GM23338 (cell line): ENCODE data around the gene PTGIR. TPM values are rescaled to one million over a fixed set of nuclear protein-coding genes. Genes with fewer than 3 reads are reported as not detected.
A peak's percentile ranks its signal among the peaks of the same experiment; 100 is the strongest.

ENCODE experiments used
- ATAC-seq: fragments of 200-7000 bp; cut with Tn5 transposase; 3 replicates; pipeline ENCODE4 v1.9.1; 2020
- DNase-seq: peaks from one replicate; pipeline ENCODE4 v3.0.0-alpha.2; 2015; ENCODE audit warnings: low spot score
- H2AFZ ChIP-seq: fragments of 200-600 bp; sonication (generic); 2 replicates; pipeline ENCODE4 v1.8.0; 2016; ENCODE audit warnings: antibody characterized with exemption, mild to moderate bottlenecking, moderate library complexity
- H3F3A ChIP-seq: fragments of 200-600 bp; sonication (generic); replicated peaks from 2 replicates; pipeline ENCODE4 v1.8.0; 2017; ENCODE audit warnings: antibody characterized with exemption, mixed run types, low read depth
- H3K27ac ChIP-seq: fragments of 200-600 bp; sonication (generic); 2 replicates; pipeline ENCODE4 v1.6.1; 2016; ENCODE audit warnings: low read depth
- H3K27me3 ChIP-seq: fragments of 200-600 bp; sonication (generic); 2 replicates; pipeline ENCODE4 v1.8.0; 2016; ENCODE audit warnings: mild to moderate bottlenecking, mixed run types, moderate library complexity; ENCODE audit not compliant: insufficient read depth
- H3K36me3 ChIP-seq: fragments of 200-600 bp; sonication (generic); 2 replicates; pipeline ENCODE4 v1.8.0; 2016; ENCODE audit warnings: mild to moderate bottlenecking; ENCODE audit not compliant: insufficient read depth
- H3K4me1 ChIP-seq: fragments of 200-600 bp; sonication (generic); 2 replicates; pipeline ENCODE4 v1.8.0; 2016; ENCODE audit warnings: mild to moderate bottlenecking, moderate library complexity; ENCODE audit not compliant: insufficient read depth
- H3K4me2 ChIP-seq: fragments of 200-600 bp; sonication (generic); 2 replicates; pipeline ENCODE4 v1.7.1; 2017; ENCODE audit warnings: mixed run types
- H3K4me3 ChIP-seq: fragments of 200-600 bp; sonication (generic); 2 replicates; pipeline ENCODE4 v1.6.1; 2016; ENCODE audit warnings: mixed run types
- H3K79me2 ChIP-seq: fragments of 200-600 bp; sonication (generic); replicated peaks from 2 replicates; pipeline ENCODE4 v1.8.0; 2017; ENCODE audit warnings: mild to moderate bottlenecking; ENCODE audit not compliant: insufficient read depth
- H3K9me2 ChIP-seq: fragments of 200-600 bp; sonication (generic); 2 replicates; pipeline ENCODE4 v1.8.0; 2017; ENCODE audit not compliant: insufficient read depth
- H4K20me1 ChIP-seq: fragments of 200-600 bp; sonication (generic); replicated peaks from 2 replicates; pipeline ENCODE4 v1.8.0; 2017; ENCODE audit warnings: mild to moderate bottlenecking; ENCODE audit not compliant: insufficient read depth
- H3K27ac Mint-ChIP-seq: 2 replicates; pipeline ENCODE4 v1.8.0; 2020; ENCODE audit warnings: inconsistent platforms, mild to moderate bottlenecking, moderate library complexity, mixed read lengths
- H3K27me3 Mint-ChIP-seq: 3 replicates; pipeline ENCODE4 v1.8.0; 2022; ENCODE audit warnings: low read depth, mild to moderate bottlenecking, moderate library complexity, mixed read lengths, inconsistent platforms; ENCODE audit not compliant: insufficient read depth, poor library complexity
- H3K36me3 Mint-ChIP-seq: 3 replicates; pipeline ENCODE4 v1.8.0; 2021; ENCODE audit warnings: low read depth, mild to moderate bottlenecking, inconsistent platforms, moderate library complexity, mixed read lengths
- H3K4me1 Mint-ChIP-seq: 3 replicates; pipeline ENCODE4 v1.8.0; 2020; ENCODE audit warnings: mild to moderate bottlenecking, inconsistent platforms, mixed read lengths
- H3K4me3 Mint-ChIP-seq: 3 replicates; pipeline ENCODE4 v1.8.0; 2021; ENCODE audit warnings: moderate library complexity, mild to moderate bottlenecking, inconsistent platforms, mixed read lengths
- H3K9me3 Mint-ChIP-seq: 3 replicates; pipeline ENCODE4 v1.8.0; 2020; ENCODE audit warnings: moderate library complexity, mild to moderate bottlenecking, inconsistent platforms, mixed read lengths
- CTCF ChIP-seq, 2 experiments: fragments of 200-600 bp in 1 of 2; sonication (generic) in 1 of 2; conservative IDR thresholded peaks; 2 replicates each; pipeline versions ENCODE4 v1.5.1 to v1.6.1; 2016 to 2017; ENCODE audit warnings: antibody characterized with exemption in 2 of 2, low read depth in 2 of 2, mild to moderate bottlenecking in 2 of 2, moderate library complexity in 1 of 2
- EZH2phosphoT487 ChIP-seq: fragments of 200-600 bp; sonication (generic); IDR thresholded peaks from one replicate; pipeline ENCODE4 v1.8.1; 2018; ENCODE audit warnings: antibody characterized with exemption; ENCODE audit not compliant: unreplicated experiment
- JUNB ChIP-seq: IDR thresholded peaks from one replicate; pipeline ENCODE4 v1.6.1; 2016; ENCODE audit warnings: antibody characterized with exemption; ENCODE audit not compliant: unreplicated experiment
- NANOG ChIP-seq: IDR thresholded peaks from 2 replicates; pipeline ENCODE4 v1.6.1; 2016; ENCODE audit warnings: antibody characterized with exemption, borderline replicate concordance
- STAT1 ChIP-seq: IDR thresholded peaks from one replicate; pipeline ENCODE4 v1.6.1; 2016; ENCODE audit warnings: antibody characterized with exemption; ENCODE audit not compliant: unreplicated experiment
- ZNF114 ChIP-seq: fragments of 250-450 bp; sonication (Bioruptor Pico); IDR thresholded peaks from 2 replicates; pipeline ENCODE4 v1.5.0; 2020; ENCODE audit warnings: mild to moderate bottlenecking, moderate library complexity
- ZNF331 ChIP-seq: fragments of 250-450 bp; sonication (Bioruptor Pico); IDR thresholded peaks from 2 replicates; pipeline ENCODE4 v1.5.0; 2020; ENCODE audit warnings: low read depth, mild to moderate bottlenecking, moderate library complexity
- ZNF462 ChIP-seq: fragments of 250-450 bp; sonication (Bioruptor Pico); IDR thresholded peaks from 2 replicates; pipeline ENCODE4 v1.5.0; 2020; ENCODE audit warnings: mild to moderate bottlenecking, moderate library complexity
- polyA plus RNA-seq: library from polyadenylated mRNA; unstranded; fragments of >200 nt; fragmentation: Nextera tagmentation; extraction: Ambion mirVana; gene quantifications from 2 replicates; pipeline ENCODE4 v1.2.1, GENCODE V29; 2016
- total RNA-seq: library from RNA; depleted of rRNA; stranded (reverse); fragments of >200 nt; shearing (Covaris generic); gene quantifications from 2 replicates; pipeline ENCODE4 v1.2.3, GENCODE V29; 2014

PTGIR gene
- total and polyA plus RNA-seq, 2 experiments from 2014 or later = not detected

GRCh38 chr19:46604781-46605355 lies 20.0 kb downstream of the PTGIR start:
- TF ChIP-seq CTCF (conservative IDR thresholded peaks at IDR 0.05; ENCODE audit: low read depth in 2 of 2) (peak in 1 of 2 experiments; percentile 27; a peak in 2 of 4 replicates), NANOG (no peak)
- DNase-seq (no peak), ATAC-seq (no peak)
- Histone ChIP-seq H3K9me2 (no peaks in the 10 kb centered on the region), H3K4me1 (peaks cover 11% of the 10 kb centered on the region), H3K27ac (no peak overlapping the region), H3K36me3 (peaks cover 21% of the 10 kb centered on the region; the same call in 1 of the 2 replicates), H4K20me1 (peaks cover 25% of the 10 kb centered on the region), H3F3A (no peaks in the 10 kb centered on the region), H3K4me3 (no peak overlapping the region), H3K79me2 (peaks cover 39% of the 10 kb centered on the region), H2AFZ (no peak overlapping the region), H3K27me3 (no peaks in the 10 kb centered on the region), H3K4me2 (no peak overlapping the region)
- H3K36me3 Mint-ChIP-seq = peaks cover 37% of the 10 kb centered on the region
- peaks cover 22% of the 10 kb centered on the region for H3K27me3 Mint-ChIP-seq
- H3K4me3 Mint-ChIP-seq = no peak overlapping the region
- H3K9me3 Mint-ChIP-seq = peaks cover 2% of the 10 kb centered on the region; the same call in 1 of the 3 replicates
- no peak overlapping the region for H3K27ac Mint-ChIP-seq
- H3K4me1 Mint-ChIP-seq = peaks cover 24% of the 10 kb centered on the region

GRCh38 chr19:46603752-46604231 lies 21.1 kb downstream of the PTGIR start:
- peaks cover 25% of the 10 kb centered on the region for H3K4me1 Mint-ChIP-seq

More at GRCh38 chr19:46603752-46604231, 21.1 kb downstream of the PTGIR start:
- Histone ChIP-seq H3K27me3 (no peaks in the 10 kb centered on the region), H3K4me1 (peaks cover 11% of the 10 kb centered on the region), H3K4me2 (peak overlapping the region; percentile 93; the same call in 1 of the 2 replicates), H3K9me2 (no peaks in the 10 kb centered on the region), H3K79me2 (peaks cover 39% of the 10 kb centered on the region), H3K36me3 (peaks cover 15% of the 10 kb centered on the region; the same call in 1 of the 2 replicates), H3F3A (no peaks in the 10 kb centered on the region), H3K4me3 (no peak overlapping the region), H4K20me1 (peaks cover 25% of the 10 kb centered on the region), H3K27ac (no peak overlapping the region), H2AFZ (no peak overlapping the region)
- peaks cover 26% of the 10 kb centered on the region for H3K36me3 Mint-ChIP-seq
- peaks cover 2% of the 10 kb centered on the region; the same call in 1 of the 3 replicates for H3K9me3 Mint-ChIP-seq
- DNase-seq (no peak), ATAC-seq (no peak)
- peak overlapping the region; percentile 96 for H3K4me3 Mint-ChIP-seq
- H3K27me3 Mint-ChIP-seq = peaks cover 18% of the 10 kb centered on the region
- TF ChIP-seq EZH2phosphoT487 = no peak
- TF ChIP-seq CTCF (conservative IDR thresholded peaks at IDR 0.05; ENCODE audit: low read depth in 2 of 2) = no peak
- TF ChIP-seq ZNF462 (CRISPR knock-in tag) = no peak
- no peak for TF ChIP-seq JUNB
- no peak for TF ChIP-seq ZNF114 (CRISPR knock-in tag)
- no peak for TF ChIP-seq STAT1
- no peak for TF ChIP-seq ZNF331 (CRISPR knock-in tag)
- no peak overlapping the region for H3K27ac Mint-ChIP-seq
